NOMO-1 (cell line): ENCODE measurements around the gene TUBB8B.
"Not testable (repeated sequence)": the region's sequence is repeated elsewhere in the genome, so short reads cannot be mapped to it uniquely, and the experiment has no call there.

Experiments used
- DNase-seq, 2 experiments: peaks; one replicate each; lab custom pipeline; 2025; ENCODE audit not compliant: unreplicated experiment in 2 of 2; lab: John Stamatoyannopoulos, UW

The TUBB8B gene

DNA sequence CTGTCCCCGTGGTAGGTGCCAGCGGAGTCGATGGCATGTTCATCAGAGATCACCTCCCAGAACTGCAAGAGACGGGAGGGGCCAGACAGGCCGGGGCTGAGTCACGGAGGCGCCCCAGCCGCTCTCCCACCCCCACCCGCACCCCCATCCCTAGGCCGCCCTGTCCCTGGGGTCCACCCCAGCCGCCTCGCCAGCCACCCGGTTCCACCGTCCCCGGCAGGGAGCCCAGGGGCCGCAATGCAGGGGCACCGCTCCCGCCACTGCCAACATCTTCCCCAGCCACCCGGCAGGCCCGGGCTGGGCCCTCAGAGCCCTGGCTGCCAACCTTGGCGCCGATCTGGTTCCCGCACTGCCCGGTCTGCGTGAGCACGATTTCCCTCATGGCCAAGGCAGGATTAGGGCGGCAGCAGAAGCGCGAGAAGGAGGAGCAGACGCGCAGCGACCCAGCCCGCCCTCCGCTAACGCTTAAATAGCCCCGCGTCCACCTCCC is at the start of gene TUBB8B:
Gene TUBB8B (minus strand): TSS at position 440 of the 490 bp plus-strand sequence. CDS start 58 bp downstream, at position 382.
- not testable (repeated sequence) for DNase-seq

DNA sequence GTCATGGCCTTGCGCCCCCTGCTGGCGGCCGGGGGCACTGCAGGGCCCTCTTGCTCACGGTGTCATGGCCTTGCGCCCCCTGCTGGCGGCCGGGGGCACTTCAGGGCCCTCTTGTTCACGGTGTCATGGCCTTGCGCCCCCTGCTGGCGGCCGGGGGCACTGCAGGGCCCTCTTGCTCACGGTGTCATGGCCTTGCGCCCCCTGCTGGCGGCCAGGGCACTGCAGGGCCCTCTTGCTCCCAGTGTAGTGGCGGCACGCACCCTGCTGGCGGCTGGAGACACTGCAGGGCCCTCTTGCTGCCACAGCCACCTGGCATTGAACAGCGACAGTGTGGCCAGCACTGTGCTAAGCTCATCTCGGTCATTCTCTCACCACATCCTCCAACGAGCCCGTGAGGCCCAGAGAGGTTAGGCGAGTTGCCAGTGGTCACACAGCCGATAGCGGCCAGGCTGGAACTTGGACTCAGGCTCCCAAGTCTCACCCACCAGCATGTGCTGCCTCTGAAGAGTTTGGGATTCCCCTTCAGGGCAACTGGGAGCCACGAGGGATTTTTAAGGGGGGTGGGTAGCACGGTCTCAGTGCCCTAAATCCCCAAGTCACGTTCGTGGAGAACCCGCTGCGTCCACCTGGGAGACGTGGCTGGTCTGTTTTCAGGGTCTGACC is 48.0 kb upstream of the TUBB8B start:
- not testable (repeated sequence) for DNase-seq

GRCh38 chr18:96767-97131 is 47.3 kb upstream of the TUBB8B start:
- not testable (repeated sequence) for DNase-seq

- DNase-seq, result not testable (repeated sequence)
Measured at GRCh38 chr18:96101-96766, 46.8 kb upstream of the TUBB8B start.

GRCh38 chr18:95580-95979 is 46.2 kb upstream of the TUBB8B start:
- not testable (repeated sequence) for DNase-seq

DNA sequence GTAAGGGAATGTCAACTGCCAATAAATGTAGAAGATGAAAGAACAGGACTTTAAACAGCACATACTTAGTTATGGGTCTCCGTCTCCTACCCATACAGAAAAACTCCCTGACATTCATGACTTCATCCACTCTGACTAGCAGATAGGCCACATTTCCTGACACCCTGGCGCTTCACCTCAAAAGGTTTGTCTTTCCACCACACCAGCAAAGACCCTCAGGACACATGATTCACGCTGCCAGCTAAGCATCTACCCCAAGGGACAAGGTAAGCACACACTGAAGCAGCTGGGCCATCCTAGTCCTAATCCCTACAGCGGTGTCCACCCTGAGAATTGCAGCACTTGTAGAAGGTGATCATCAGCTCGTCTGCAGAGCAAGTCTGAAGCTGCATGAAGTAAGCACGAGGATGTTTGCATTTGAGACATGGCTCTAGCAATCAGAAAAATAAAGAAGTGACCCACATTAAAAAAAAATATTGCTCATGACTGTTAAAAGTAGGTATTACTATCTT is 44.5 kb upstream of the TUBB8B start:
- not testable (repeated sequence) for DNase-seq

- DNase-seq, result not testable (repeated sequence)
Measured at GRCh38 chr18:91561-91960, 42.1 kb upstream of the TUBB8B start.

DNA sequence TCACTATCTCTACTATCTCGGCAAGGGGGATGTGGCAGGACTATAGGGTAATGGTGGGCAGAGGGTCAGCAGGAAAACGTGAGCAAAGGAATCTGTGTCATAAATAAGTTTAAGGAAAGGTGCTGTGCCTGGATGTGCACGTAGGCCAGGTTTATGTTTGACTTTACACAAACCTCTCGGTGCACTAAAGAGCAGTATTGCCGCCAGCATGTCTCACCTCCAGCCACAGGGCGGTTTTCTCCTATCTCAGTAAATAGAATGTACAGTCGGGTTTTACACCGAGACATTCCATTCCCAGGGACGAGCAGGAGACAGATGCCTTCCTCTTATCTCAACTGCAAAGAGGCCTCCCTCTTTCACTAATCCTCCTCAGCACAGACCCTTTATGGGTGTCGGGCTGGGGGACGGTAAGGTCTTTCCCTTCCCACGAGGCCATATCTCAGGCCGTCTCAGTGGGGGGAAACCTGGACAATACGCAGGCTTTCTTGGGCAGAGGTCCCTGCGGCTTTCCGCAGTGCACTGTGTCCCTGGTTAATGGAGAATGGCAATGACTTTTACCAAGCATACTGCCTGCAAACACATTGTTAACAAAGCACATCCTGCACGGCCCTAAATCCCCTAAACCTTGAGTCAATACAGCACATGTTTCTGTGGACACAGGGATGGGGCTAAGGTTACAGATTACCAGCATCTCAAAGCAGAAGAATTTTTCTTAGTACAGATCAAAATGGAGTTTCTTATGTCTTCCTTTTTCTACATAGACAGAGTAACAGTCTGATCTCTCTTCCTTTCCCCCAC is 41.2 kb upstream of the TUBB8B start:
- not testable (repeated sequence) for DNase-seq

- not testable (repeated sequence) for DNase-seq
Measured at GRCh38 chr18:89124-89523, 39.7 kb upstream of the TUBB8B start.

- DNase-seq, result not testable (repeated sequence)
Measured at GRCh38 chr18:84801-85200, 35.4 kb upstream of the TUBB8B start.

GRCh38 chr18:82626-83209 is 33.3 kb upstream of the TUBB8B start:
- not testable (repeated sequence) for DNase-seq

DNA sequence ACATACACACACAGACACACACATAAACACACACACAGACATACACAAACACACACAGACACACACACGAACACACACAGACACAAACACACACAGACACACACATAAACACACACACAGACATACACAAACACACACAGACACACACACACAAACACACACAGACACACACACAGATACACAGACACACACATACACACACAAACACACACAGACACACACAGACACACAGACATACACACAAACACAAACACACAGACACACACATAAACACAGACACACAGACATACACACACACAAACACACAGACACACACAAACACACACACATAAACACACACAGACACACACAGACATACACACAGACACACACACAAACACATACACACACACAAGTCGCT is 31.5 kb upstream of the TUBB8B start:
- not testable (repeated sequence) for DNase-seq

- DNase-seq, result not testable (repeated sequence)
Measured at GRCh38 chr18:80202-80601, 30.8 kb upstream of the TUBB8B start.

- not testable (repeated sequence) for DNase-seq
Measured at GRCh38 chr18:75525-76160, 26.2 kb upstream of the TUBB8B start.

DNA sequence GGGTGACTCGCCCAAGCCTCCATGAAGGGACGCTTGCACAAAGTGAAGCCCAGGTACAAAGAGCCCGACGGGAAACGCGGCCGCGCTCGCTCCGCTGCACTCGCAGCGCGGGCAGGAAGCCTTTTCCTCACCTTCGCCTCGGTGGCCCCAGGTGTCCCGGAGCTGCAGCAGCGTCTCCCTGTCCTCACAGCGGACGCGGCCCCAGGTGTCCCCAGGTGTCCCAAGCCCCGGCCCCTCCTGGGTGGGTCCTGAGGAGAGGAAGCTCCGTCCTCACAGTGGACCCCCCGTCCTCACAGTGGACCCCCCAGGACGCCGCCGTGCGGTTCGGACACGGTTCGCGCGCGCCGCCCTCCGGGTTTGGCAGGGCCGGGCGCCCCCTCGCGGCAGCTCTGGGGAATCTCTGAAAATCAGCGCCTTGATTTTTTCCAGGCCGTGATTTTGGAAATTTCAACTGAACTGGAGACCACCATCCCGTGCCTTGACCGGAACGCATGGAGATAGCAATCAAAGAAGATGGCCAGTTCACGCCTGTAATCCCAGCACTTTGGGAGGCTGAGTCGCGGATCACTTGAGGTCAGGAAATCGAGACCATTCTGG is 23.9 kb upstream of the TUBB8B start:
- not testable (repeated sequence) for DNase-seq

- DNase-seq, result not testable (repeated sequence)
Measured at GRCh38 chr18:67701-68100, 18.3 kb upstream of the TUBB8B start.

- DNase-seq, result not testable (repeated sequence)
Measured at GRCh38 chr18:64279-64678, 14.9 kb upstream of the TUBB8B start.

GRCh38 chr18:63656-64055 is 14.2 kb upstream of the TUBB8B start:
- DNase-seq, result not testable (repeated sequence)

DNA sequence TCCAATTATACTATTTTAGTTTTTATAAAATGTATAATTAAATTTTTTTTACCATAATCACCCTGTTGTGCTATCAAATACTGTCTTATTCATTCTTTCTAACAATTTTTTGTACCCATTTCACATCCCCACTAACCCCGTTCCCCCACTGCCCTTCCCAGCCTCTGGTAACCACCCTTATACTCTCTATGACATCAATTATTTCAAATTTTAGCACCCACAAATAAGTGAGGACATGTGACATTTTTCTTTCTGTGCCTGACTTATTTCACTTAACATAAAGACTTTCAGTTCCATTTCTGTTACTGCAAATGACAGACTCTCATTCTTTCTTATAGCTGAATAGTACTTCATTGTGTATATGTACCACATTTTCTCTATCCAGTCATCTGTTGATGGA is 5.0 kb upstream of the TUBB8B start:
- not testable (repeated sequence) for DNase-seq

- DNase-seq, result not testable (repeated sequence)
Measured at GRCh38 chr18:48696-49095, 719 bp downstream of the TUBB8B start.
